Measurements from ENCODE around the gene SLC2A14. TPM values are rescaled to one million over a fixed set of nuclear protein-coding genes. Genes with fewer than 3 reads are reported as not detected.
"Not testable (repeated sequence)": the region's sequence is repeated elsewhere in the genome, so short reads cannot be mapped to it uniquely, and the experiment has no call there.

SLC2A14 gene
- total RNA-seq, 1 donor from 2014 or later = 2.8 TPM

- TF ChIP-seq CTCF (IDR thresholded peaks at IDR 0.05; ENCODE audit: insufficient read depth, low read depth, low read length) = no peak
- no peaks in the 10 kb centered on the region for H3K36me3 ChIP-seq (ENCODE audit: insufficient read depth, low read length)
- no peak overlapping the region for H3K27ac Mint-ChIP-seq (ENCODE audit: unreplicated experiment)
- FAIRE-seq = no peak
- H3K9me3 ChIP-seq (ENCODE audit: insufficient read depth, low read depth, low read length) = no peaks in the 10 kb centered on the region
- H3K4me3 ChIP-seq (ENCODE audit: insufficient read depth, low read depth, low read length) = no peak overlapping the region
- no peak overlapping the region for H2AFZ ChIP-seq (ENCODE audit: low read depth, low read length)
- no peak overlapping the region for H3K9ac ChIP-seq (ENCODE audit: low read length)
- H3K27me3 Mint-ChIP-seq (ENCODE audit: low read depth, unreplicated experiment) = peaks cover 27% of the 10 kb centered on the region
- H3K4me1 Mint-ChIP-seq (ENCODE audit: low read depth, unreplicated experiment) = peaks cover 8% of the 10 kb centered on the region
- no peak for DNase-seq (ENCODE audit: low read depth)
- H3K4me2 ChIP-seq (ENCODE audit: low read length) = no peak overlapping the region
- no peaks in the 10 kb centered on the region for H3K79me2 ChIP-seq (ENCODE audit: insufficient read depth, low read length)
- no peak overlapping the region for H3K27ac ChIP-seq (ENCODE audit: low read depth, low read length)
- H3K4me3 Mint-ChIP-seq (ENCODE audit: unreplicated experiment) = peak overlapping the region; percentile 63
- peaks cover 7% of the 10 kb centered on the region for H3K27me3 ChIP-seq (ENCODE audit: insufficient read depth, low read length)
- no peaks in the 10 kb centered on the region for H3K9me3 Mint-ChIP-seq (ENCODE audit: unreplicated experiment)
- no peaks in the 10 kb centered on the region for H3K36me3 Mint-ChIP-seq (ENCODE audit: low read depth, unreplicated experiment)
- H3K4me1 ChIP-seq (ENCODE audit: insufficient read depth, low read length) = no peaks in the 10 kb centered on the region
- no peaks in the 10 kb centered on the region for H4K20me1 ChIP-seq (ENCODE audit: insufficient read depth, low read length)
These were observed 84.4 kb downstream of the SLC2A14 start for GRCh38 chr12:7788294-7788660.

GRCh38 chr12:7787574-7788293, 85.0 kb downstream of the SLC2A14 start:
- H3K36me3 ChIP-seq (ENCODE audit: insufficient read depth, low read length) = no peaks in the 10 kb centered on the region
- no peak for FAIRE-seq
- Mint-ChIP-seq H3K36me3 (ENCODE audit: low read depth, unreplicated experiment) (no peaks in the 10 kb centered on the region), H3K4me3 (ENCODE audit: unreplicated experiment) (peak overlapping the region; percentile 63), H3K27me3 (ENCODE audit: low read depth, unreplicated experiment) (peaks cover 27% of the 10 kb centered on the region), H3K27ac (ENCODE audit: unreplicated experiment) (no peak overlapping the region), H3K9me3 (ENCODE audit: unreplicated experiment) (no peaks in the 10 kb centered on the region), H3K4me1 (ENCODE audit: low read depth, unreplicated experiment) (peaks cover 8% of the 10 kb centered on the region)
- peaks cover 7% of the 10 kb centered on the region for H3K27me3 ChIP-seq (ENCODE audit: insufficient read depth, low read length)
- H3K4me1 ChIP-seq (ENCODE audit: insufficient read depth, low read length) = no peaks in the 10 kb centered on the region
- no peak overlapping the region for H3K4me2 ChIP-seq (ENCODE audit: low read length)
- no peak overlapping the region for H2AFZ ChIP-seq (ENCODE audit: low read depth, low read length)
- no peak overlapping the region for H3K27ac ChIP-seq (ENCODE audit: low read depth, low read length)
- H4K20me1 ChIP-seq (ENCODE audit: insufficient read depth, low read length) = no peaks in the 10 kb centered on the region
- TF ChIP-seq EZH2 (IDR thresholded peaks at IDR 0.05; ENCODE audit: insufficient read depth, low read length) (no peak), CTCF (IDR thresholded peaks at IDR 0.05; ENCODE audit: insufficient read depth, low read depth, low read length) (no peak)
- no peak overlapping the region for H3K4me3 ChIP-seq (ENCODE audit: insufficient read depth, low read depth, low read length)
- no peak for DNase-seq (ENCODE audit: low read depth)
- no peaks in the 10 kb centered on the region for H3K79me2 ChIP-seq (ENCODE audit: insufficient read depth, low read length)
- no peak overlapping the region for H3K9ac ChIP-seq (ENCODE audit: low read length)
- H3K9me3 ChIP-seq (ENCODE audit: insufficient read depth, low read depth, low read length) = no peaks in the 10 kb centered on the region

GRCh38 chr12:7784701-7785100, 88.0 kb downstream of the SLC2A14 start:
- H3K27me3 Mint-ChIP-seq (ENCODE audit: low read depth, unreplicated experiment) = peaks cover 20% of the 10 kb centered on the region
- no peaks in the 10 kb centered on the region for H3K36me3 ChIP-seq (ENCODE audit: insufficient read depth, low read length)
- no peaks in the 10 kb centered on the region for H3K79me2 ChIP-seq (ENCODE audit: insufficient read depth, low read length)
- FAIRE-seq = no peak
- no peaks in the 10 kb centered on the region for H3K9me3 Mint-ChIP-seq (ENCODE audit: unreplicated experiment)
- peaks cover 8% of the 10 kb centered on the region for H3K4me1 Mint-ChIP-seq (ENCODE audit: low read depth, unreplicated experiment)
- H3K36me3 Mint-ChIP-seq (ENCODE audit: low read depth, unreplicated experiment) = no peaks in the 10 kb centered on the region
- H3K9me3 ChIP-seq (ENCODE audit: insufficient read depth, low read depth, low read length) = no peaks in the 10 kb centered on the region
- no peak for DNase-seq (ENCODE audit: low read depth)
- no peak overlapping the region for H3K4me2 ChIP-seq (ENCODE audit: low read length)
- H3K9ac ChIP-seq (ENCODE audit: low read length) = no peak overlapping the region
- TF ChIP-seq EZH2 (IDR thresholded peaks at IDR 0.05; ENCODE audit: insufficient read depth, low read length) (no peak), CTCF (IDR thresholded peaks at IDR 0.05; ENCODE audit: insufficient read depth, low read depth, low read length) (no peak)
- no peak overlapping the region for H3K27ac ChIP-seq (ENCODE audit: low read depth, low read length)
- no peaks in the 10 kb centered on the region for H3K27me3 ChIP-seq (ENCODE audit: insufficient read depth, low read length)
- H2AFZ ChIP-seq (ENCODE audit: low read depth, low read length) = no peak overlapping the region
- no peaks in the 10 kb centered on the region for H4K20me1 ChIP-seq (ENCODE audit: insufficient read depth, low read length)
- no peak overlapping the region for H3K4me3 ChIP-seq (ENCODE audit: insufficient read depth, low read depth, low read length)
- H3K27ac Mint-ChIP-seq (ENCODE audit: unreplicated experiment) = no peak overlapping the region
- no peak overlapping the region for H3K4me3 Mint-ChIP-seq (ENCODE audit: unreplicated experiment)
- no peaks in the 10 kb centered on the region for H3K4me1 ChIP-seq (ENCODE audit: insufficient read depth, low read length)

GRCh38 chr12:7783433-7783832, 89.3 kb downstream of the SLC2A14 start:
- H3K4me1 Mint-ChIP-seq (ENCODE audit: low read depth, unreplicated experiment); H3K4me2 ChIP-seq (ENCODE audit: low read length); H3K27ac Mint-ChIP-seq (ENCODE audit: unreplicated experiment); H3K27me3 ChIP-seq (ENCODE audit: insufficient read depth, low read length); FAIRE-seq; H3K9me3 ChIP-seq (ENCODE audit: insufficient read depth, low read depth, low read length); H4K20me1 ChIP-seq (ENCODE audit: insufficient read depth, low read length); H2AFZ ChIP-seq (ENCODE audit: low read depth, low read length); H3K36me3 ChIP-seq (ENCODE audit: insufficient read depth, low read length); H3K9me3 Mint-ChIP-seq (ENCODE audit: unreplicated experiment); H3K4me1 ChIP-seq (ENCODE audit: insufficient read depth, low read length); H3K4me3 ChIP-seq (ENCODE audit: insufficient read depth, low read depth, low read length); H3K9ac ChIP-seq (ENCODE audit: low read length); DNase-seq (ENCODE audit: low read depth); H3K4me3 Mint-ChIP-seq (ENCODE audit: unreplicated experiment); H3K79me2 ChIP-seq (ENCODE audit: insufficient read depth, low read length); H3K27ac ChIP-seq (ENCODE audit: low read depth, low read length); H3K36me3 Mint-ChIP-seq (ENCODE audit: low read depth, unreplicated experiment): not testable (repeated sequence)
- peaks cover 13% of the 10 kb centered on the region for H3K27me3 Mint-ChIP-seq (ENCODE audit: low read depth, unreplicated experiment)
